ENCODE data around the gene FCN2.

DNA sequence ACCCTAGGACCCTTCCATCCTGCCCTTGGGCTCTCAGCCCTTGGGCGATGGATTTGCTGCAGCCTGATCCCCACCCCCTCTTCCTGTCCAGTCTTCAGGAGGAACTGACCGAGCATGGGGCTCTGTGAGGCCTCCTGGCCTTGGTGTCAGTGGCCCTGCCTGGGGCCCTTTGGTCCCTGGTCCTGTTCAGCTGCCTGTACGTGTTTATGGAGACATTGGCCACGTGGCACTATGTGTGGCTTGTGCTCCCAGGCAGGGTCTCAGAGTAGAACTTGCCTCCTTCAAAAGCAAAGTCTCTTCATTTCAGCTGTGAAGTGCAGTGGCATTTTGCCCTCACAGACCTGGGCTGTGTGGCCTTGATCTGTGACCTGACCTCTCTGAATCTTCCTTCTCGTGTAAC is 11.1 kb downstream of the FCN2 start:
- TF ChIP-seq, protein P1, sequence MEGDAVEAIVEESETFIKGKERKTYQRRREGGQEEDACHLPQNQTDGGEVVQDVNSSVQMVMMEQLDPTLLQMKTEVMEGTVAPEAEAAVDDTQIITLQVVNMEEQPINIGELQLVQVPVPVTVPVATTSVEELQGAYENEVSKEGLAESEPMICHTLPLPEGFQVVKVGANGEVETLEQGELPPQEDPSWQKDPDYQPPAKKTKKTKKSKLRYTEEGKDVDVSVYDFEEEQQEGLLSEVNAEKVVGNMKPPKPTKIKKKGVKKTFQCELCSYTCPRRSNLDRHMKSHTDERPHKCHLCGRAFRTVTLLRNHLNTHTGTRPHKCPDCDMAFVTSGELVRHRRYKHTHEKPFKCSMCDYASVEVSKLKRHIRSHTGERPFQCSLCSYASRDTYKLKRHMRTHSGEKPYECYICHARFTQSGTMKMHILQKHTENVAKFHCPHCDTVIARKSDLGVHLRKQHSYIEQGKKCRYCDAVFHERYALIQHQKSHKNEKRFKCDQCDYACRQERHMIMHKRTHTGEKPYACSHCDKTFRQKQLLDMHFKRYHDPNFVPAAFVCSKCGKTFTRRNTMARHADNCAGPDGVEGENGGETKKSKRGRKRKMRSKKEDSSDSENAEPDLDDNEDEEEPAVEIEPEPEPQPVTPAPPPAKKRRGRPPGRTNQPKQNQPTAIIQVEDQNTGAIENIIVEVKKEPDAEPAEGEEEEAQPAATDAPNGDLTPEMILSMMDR (IDR thresholded peaks at IDR 0.05): no peak
- TF ChIP-seq EZH2 (IDR thresholded peaks at IDR 0.05): no peak
- TF ChIP-seq EZH2phosphoT487 (IDR thresholded peaks at IDR 0.05): no peak

Data from neural progenitor cell (in vitro differentiated cells).